ENCODE results near the gene PARP11.

PARP11 gene

GRCh38 chr12:3816266-3816665 is 56.9 kb downstream of the PARP11 start:
- no peak for DNase-seq

- DNase-seq = no peak
These were observed 58.0 kb downstream of the PARP11 start for GRCh38 chr12:3815094-3815766.

GRCh38 chr12:3810540-3810939 is 62.7 kb downstream of the PARP11 start:
- no peak for DNase-seq

- DNase-seq = no peak
These were observed 63.2 kb downstream of the PARP11 start for GRCh38 chr12:3810016-3810370.

- no peak for DNase-seq
These were observed 63.7 kb downstream of the PARP11 start for GRCh38 chr12:3809357-3810015.

- no peak for DNase-seq
These were observed 68.1 kb downstream of the PARP11 start for GRCh38 chr12:3805077-3805476.

GRCh38 chr12:3803865-3804472 is 69.2 kb downstream of the PARP11 start:
- no peak for DNase-seq

- no peak for DNase-seq
These were observed 70.5 kb downstream of the PARP11 start for GRCh38 chr12:3802721-3803120.

GRCh38 chr12:3797531-3798048 is 75.6 kb downstream of the PARP11 start:
- DNase-seq = no peak

- no peak for DNase-seq
These were observed 77.6 kb downstream of the PARP11 start for GRCh38 chr12:3795492-3796133.

GRCh38 chr12:3795066-3795465 is 78.1 kb downstream of the PARP11 start:
- DNase-seq = no peak

GRCh38 chr12:3792623-3793288 is 80.4 kb downstream of the PARP11 start:
- DNase-seq = no peak

- DNase-seq = no peak
These were observed 81.8 kb downstream of the PARP11 start for GRCh38 chr12:3791256-3791874.

- DNase-seq = no peak
These were observed 82.6 kb downstream of the PARP11 start for GRCh38 chr12:3790642-3791041.

- DNase-seq = no peak
These were observed 83.4 kb downstream of the PARP11 start for GRCh38 chr12:3789838-3790237.

- DNase-seq = no peak
These were observed 95.9 kb downstream of the PARP11 start for GRCh38 chr12:3777206-3777809.

GRCh38 chr12:3775385-3776035 is 97.7 kb downstream of the PARP11 start:
- DNase-seq = no peak

- DNase-seq = no peak
These were observed 100.8 kb downstream of the PARP11 start for GRCh38 chr12:3772380-3772779.

GRCh38 chr12:3771853-3772252 is 101.3 kb downstream of the PARP11 start:
- no peak for DNase-seq

- no peak for DNase-seq
These were observed 102.3 kb downstream of the PARP11 start for GRCh38 chr12:3770891-3771290.

- DNase-seq = no peak
These were observed 104.2 kb downstream of the PARP11 start for GRCh38 chr12:3768911-3769447.

Measured in NCI-H524 treated with DMSO at 0.1 percent for 48 hours (cell line).